ENCODE data around the gene RNF144B. TPM values are rescaled to one million over a fixed set of nuclear protein-coding genes. Genes with fewer than 3 reads are reported as not detected.

The RNF144B gene
- total RNA-seq, 2 donors from 2014 or later = 1.4 to 1.5 TPM

DNA sequence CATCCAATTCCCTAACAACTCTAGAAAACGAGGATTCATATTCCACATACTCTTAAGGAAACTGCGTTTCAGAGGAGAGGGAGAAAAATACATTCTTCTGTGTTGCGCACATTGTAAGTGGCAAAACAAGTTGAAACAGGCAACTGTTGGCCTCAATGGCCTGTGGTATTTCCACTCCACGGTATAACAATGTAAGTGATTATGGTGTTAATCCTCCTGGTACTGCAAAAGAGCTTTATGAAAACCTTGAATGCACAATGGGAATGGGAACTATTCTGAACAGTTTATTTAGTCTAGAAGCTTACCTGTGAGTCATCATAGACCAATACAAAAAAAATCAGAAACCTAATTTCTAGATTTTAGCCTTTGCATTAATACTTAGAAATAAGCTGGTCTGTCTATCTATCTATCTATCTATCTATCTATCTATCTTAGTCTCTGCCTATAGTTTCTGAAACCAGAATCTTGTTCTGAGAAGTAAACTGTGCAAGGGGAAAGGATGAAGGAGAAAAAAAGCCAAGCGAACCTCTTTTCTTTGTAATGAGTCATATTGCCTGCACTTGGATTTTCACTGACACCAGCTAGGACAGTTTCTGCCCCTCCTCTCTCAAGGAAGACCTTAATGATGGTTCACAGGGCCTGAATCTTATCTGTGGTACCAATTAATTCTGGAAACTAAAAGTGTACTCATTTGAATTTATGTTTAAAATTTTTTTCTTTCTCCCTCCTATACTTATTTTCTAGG, 101.5 kb downstream of the RNF144B start:
- H3K27me3 Mint-ChIP-seq (ENCODE audit: insufficient read depth) = no peaks in the 10 kb centered on the region
- H3K4me3 ChIP-seq (ENCODE audit: low read length) = no peak overlapping the region
- H3K9me3 Mint-ChIP-seq = no peaks in the 10 kb centered on the region
- TF ChIP-seq, protein P1, sequence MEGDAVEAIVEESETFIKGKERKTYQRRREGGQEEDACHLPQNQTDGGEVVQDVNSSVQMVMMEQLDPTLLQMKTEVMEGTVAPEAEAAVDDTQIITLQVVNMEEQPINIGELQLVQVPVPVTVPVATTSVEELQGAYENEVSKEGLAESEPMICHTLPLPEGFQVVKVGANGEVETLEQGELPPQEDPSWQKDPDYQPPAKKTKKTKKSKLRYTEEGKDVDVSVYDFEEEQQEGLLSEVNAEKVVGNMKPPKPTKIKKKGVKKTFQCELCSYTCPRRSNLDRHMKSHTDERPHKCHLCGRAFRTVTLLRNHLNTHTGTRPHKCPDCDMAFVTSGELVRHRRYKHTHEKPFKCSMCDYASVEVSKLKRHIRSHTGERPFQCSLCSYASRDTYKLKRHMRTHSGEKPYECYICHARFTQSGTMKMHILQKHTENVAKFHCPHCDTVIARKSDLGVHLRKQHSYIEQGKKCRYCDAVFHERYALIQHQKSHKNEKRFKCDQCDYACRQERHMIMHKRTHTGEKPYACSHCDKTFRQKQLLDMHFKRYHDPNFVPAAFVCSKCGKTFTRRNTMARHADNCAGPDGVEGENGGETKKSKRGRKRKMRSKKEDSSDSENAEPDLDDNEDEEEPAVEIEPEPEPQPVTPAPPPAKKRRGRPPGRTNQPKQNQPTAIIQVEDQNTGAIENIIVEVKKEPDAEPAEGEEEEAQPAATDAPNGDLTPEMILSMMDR (conservative IDR thresholded peaks at IDR 0.05) = no peak
- WGBS, 2 experiments (ENCODE audit: insufficient coverage in 1 of 2, insufficient read length in 1 of 2) = 85 to 88% methylated on average over 4 to 5 of the region's 5 CpGs
- H3K27ac Mint-ChIP-seq = no peak overlapping the region
- no peaks in the 10 kb centered on the region for H3K36me3 ChIP-seq (ENCODE audit: control insufficient read depth, insufficient read depth, low read length)
- no peak overlapping the region for H3K27ac ChIP-seq (ENCODE audit: low read depth, low read length)
- H3K36me3 Mint-ChIP-seq (ENCODE audit: low read depth) = no peaks in the 10 kb centered on the region
- no peak overlapping the region for H3K9ac ChIP-seq (ENCODE audit: extremely low read depth, low read length, poor library complexity, severe bottlenecking)
- no peak overlapping the region for H3K4me3 Mint-ChIP-seq
- DNase-seq = no peak
- H3K4me1 ChIP-seq (ENCODE audit: control insufficient read depth, insufficient read depth, low read length) = peaks cover 7% of the 10 kb centered on the region
- no peaks in the 10 kb centered on the region for H3K27me3 ChIP-seq (ENCODE audit: control insufficient read depth, insufficient read depth, low read length, poor library complexity, severe bottlenecking)
- no peaks in the 10 kb centered on the region for H3K9me3 ChIP-seq (ENCODE audit: control insufficient read depth, low read length)
- peaks cover 15% of the 10 kb centered on the region for H3K4me1 Mint-ChIP-seq

DNA sequence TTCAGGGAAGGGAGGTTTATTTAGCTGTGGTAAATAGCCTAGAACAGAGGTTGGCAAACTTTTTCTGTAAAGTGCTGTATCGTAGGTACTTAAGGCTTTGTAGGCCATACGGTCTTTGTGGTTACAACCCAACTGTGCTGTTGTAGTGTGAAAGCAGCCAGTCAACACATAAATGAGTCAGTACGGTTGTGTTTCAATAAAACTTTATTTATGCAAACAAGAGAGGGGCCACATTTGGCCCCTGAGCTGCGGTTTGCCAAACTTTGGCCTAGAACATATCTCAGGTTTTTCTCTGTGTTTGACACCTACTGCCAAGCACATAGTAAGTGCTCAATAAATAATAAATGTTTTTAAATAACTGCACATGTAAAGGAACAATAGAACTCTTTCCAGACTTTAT, 102.2 kb downstream of the RNF144B start:
- WGBS, 2 experiments (ENCODE audit: insufficient coverage in 1 of 2, insufficient read length in 1 of 2) = 90 to 93% methylated on average over 3 to 4 of the region's 4 CpGs
- H3K9me3 ChIP-seq (ENCODE audit: control insufficient read depth, low read length) = no peaks in the 10 kb centered on the region

DNA sequence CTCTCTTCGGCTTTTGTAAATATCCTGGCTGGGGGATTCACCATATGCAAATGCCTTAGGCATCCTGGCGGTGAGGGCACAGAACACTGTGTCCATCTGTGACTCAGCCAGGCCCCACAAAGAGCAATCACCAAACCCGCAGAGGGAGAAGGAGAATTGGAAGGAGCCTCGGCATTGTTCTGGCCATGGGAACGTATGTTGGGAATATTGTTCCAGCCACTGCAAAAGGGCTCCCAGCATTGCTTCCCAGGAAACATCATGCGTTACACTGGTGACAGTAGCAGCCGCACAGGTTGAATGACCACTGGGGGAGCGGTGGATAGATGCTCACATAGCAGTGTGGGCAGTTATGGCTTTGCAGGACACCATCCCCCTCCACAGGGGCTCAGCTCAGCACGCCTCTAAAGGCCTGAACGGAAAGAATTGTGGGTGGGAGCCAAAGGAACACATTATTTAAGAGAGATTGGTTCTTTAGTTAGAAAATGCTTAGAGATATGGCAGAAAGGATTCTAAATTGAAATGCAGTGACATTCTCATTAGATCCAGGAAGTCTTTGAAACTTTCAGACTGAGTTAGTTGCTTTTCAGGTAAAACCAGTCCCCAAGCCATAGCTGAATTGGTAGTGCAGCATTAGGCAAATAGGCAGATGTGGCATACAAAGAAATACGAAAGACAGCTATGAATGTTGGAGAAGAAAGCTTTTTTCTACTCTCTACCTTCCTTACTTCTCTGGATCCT, 104.3 kb downstream of the RNF144B start:
- TF ChIP-seq, protein P1 (conservative IDR thresholded peaks at IDR 0.05) = no peak
- Mint-ChIP-seq H3K27me3 (ENCODE audit: insufficient read depth) (no peaks in the 10 kb centered on the region), H3K27ac (no peak overlapping the region), H3K9me3 (no peaks in the 10 kb centered on the region), H3K36me3 (ENCODE audit: low read depth) (no peaks in the 10 kb centered on the region), H3K4me3 (no peak overlapping the region), H3K4me1 (peaks cover 24% of the 10 kb centered on the region)
- 70 to 80% methylated on average over 6 to 11 of the region's 11 CpGs for WGBS, 2 experiments (ENCODE audit: insufficient coverage in 1 of 2, insufficient read length in 1 of 2)
- no peaks in the 10 kb centered on the region for H3K27me3 ChIP-seq (ENCODE audit: control insufficient read depth, insufficient read depth, low read length, poor library complexity, severe bottlenecking)
- H3K36me3 ChIP-seq (ENCODE audit: control insufficient read depth, insufficient read depth, low read length) = no peaks in the 10 kb centered on the region
- H3K4me3 ChIP-seq (ENCODE audit: low read length) = no peak overlapping the region
- no peak overlapping the region for H3K27ac ChIP-seq (ENCODE audit: low read depth, low read length)
- no peak for DNase-seq
- H3K9me3 ChIP-seq (ENCODE audit: control insufficient read depth, low read length) = no peaks in the 10 kb centered on the region
- no peak overlapping the region for H3K9ac ChIP-seq (ENCODE audit: extremely low read depth, low read length, poor library complexity, severe bottlenecking)
- H3K4me1 ChIP-seq (ENCODE audit: control insufficient read depth, insufficient read depth, low read length) = peaks cover 7% of the 10 kb centered on the region

More for the DNA sequence above, 102.2 kb downstream of the RNF144B start:
- Histone ChIP-seq H3K27me3 (ENCODE audit: control insufficient read depth, insufficient read depth, low read length, poor library complexity, severe bottlenecking) (no peaks in the 10 kb centered on the region), H3K4me3 (ENCODE audit: low read length) (no peak overlapping the region), H3K36me3 (ENCODE audit: control insufficient read depth, insufficient read depth, low read length) (no peaks in the 10 kb centered on the region), H3K4me1 (ENCODE audit: control insufficient read depth, insufficient read depth, low read length) (peaks cover 7% of the 10 kb centered on the region), H3K9ac (ENCODE audit: extremely low read depth, low read length, poor library complexity, severe bottlenecking) (no peak overlapping the region), H3K27ac (ENCODE audit: low read depth, low read length) (no peak overlapping the region)
- Mint-ChIP-seq H3K36me3 (ENCODE audit: low read depth) (no peaks in the 10 kb centered on the region), H3K27me3 (ENCODE audit: insufficient read depth) (no peaks in the 10 kb centered on the region), H3K9me3 (no peaks in the 10 kb centered on the region), H3K4me3 (no peak overlapping the region), H3K27ac (no peak overlapping the region), H3K4me1 (peaks cover 21% of the 10 kb centered on the region)
- TF ChIP-seq, protein P1 (conservative IDR thresholded peaks at IDR 0.05) = no peak
- DNase-seq = no peak

Data from endodermal cell (in vitro differentiated cells).